ENCODE measurements around the gene LRBA.

DNA sequence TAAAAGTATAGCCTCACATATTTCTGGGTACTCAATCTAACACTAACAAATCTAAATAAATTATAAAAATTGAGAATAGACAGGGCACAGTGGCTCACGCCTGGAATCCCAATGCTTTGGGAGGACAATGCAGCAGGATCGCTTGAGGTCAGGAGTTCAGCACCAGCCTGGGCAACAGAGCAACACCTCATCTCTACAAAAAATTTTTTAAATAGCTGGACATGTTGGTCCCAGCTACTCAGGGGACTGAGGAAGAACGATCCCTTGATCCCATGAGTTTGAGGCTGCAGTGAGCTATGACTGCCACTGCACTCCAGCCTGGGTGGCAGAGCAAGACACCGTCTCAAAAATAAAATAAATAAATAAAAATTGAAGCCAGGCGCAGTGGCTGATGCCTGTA, 192.7 kb downstream of the LRBA start:
- TF ChIP-seq, protein P1, sequence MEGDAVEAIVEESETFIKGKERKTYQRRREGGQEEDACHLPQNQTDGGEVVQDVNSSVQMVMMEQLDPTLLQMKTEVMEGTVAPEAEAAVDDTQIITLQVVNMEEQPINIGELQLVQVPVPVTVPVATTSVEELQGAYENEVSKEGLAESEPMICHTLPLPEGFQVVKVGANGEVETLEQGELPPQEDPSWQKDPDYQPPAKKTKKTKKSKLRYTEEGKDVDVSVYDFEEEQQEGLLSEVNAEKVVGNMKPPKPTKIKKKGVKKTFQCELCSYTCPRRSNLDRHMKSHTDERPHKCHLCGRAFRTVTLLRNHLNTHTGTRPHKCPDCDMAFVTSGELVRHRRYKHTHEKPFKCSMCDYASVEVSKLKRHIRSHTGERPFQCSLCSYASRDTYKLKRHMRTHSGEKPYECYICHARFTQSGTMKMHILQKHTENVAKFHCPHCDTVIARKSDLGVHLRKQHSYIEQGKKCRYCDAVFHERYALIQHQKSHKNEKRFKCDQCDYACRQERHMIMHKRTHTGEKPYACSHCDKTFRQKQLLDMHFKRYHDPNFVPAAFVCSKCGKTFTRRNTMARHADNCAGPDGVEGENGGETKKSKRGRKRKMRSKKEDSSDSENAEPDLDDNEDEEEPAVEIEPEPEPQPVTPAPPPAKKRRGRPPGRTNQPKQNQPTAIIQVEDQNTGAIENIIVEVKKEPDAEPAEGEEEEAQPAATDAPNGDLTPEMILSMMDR (IDR thresholded peaks at IDR 0.05) = no peak
- no peak for TF ChIP-seq POLR2A (IDR thresholded peaks at IDR 0.05; ENCODE audit: low read length)
- no peak for TF ChIP-seq PHF8 (IDR thresholded peaks at IDR 0.05; ENCODE audit: borderline replicate concordance, low read depth)
- no peak for TF ChIP-seq JUN (IDR thresholded peaks at IDR 0.05)
- TF ChIP-seq, protein P2, sequence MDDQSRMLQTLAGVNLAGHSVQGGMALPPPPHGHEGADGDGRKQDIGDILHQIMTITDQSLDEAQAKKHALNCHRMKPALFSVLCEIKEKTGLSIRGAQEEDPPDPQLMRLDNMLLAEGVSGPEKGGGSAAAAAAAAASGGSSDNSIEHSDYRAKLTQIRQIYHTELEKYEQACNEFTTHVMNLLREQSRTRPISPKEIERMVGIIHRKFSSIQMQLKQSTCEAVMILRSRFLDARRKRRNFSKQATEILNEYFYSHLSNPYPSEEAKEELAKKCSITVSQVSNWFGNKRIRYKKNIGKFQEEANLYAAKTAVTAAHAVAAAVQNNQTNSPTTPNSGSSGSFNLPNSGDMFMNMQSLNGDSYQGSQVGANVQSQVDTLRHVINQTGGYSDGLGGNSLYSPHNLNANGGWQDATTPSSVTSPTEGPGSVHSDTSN (IDR thresholded peaks at IDR 0.05) = no peak
- TF ChIP-seq, protein P3, sequence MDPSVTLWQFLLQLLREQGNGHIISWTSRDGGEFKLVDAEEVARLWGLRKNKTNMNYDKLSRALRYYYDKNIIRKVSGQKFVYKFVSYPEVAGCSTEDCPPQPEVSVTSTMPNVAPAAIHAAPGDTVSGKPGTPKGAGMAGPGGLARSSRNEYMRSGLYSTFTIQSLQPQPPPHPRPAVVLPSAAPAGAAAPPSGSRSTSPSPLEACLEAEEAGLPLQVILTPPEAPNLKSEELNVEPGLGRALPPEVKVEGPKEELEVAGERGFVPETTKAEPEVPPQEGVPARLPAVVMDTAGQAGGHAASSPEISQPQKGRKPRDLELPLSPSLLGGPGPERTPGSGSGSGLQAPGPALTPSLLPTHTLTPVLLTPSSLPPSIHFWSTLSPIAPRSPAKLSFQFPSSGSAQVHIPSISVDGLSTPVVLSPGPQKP (IDR thresholded peaks at IDR 0.05; ENCODE audit: low read depth, low read length) = no peak

All from A549 (cell line).